Caco-2 (cell line): ENCODE results near the gene NDUFS4. TPM values are rescaled to one million over a fixed set of nuclear protein-coding genes. Genes with fewer than 3 reads are reported as not detected.
"Not testable (repeated sequence)": the region's sequence is repeated elsewhere in the genome, so short reads cannot be mapped to it uniquely, and the experiment has no call there.

Source experiments
- BruUV-seq: library from RNA; stranded (reverse); fragments of 400-500 nt; replicated peaks from 2 replicates; lab custom pipeline; 2021; lab: Mats Ljungman, UMichigan
- CTCF ChIA-PET: fragments of 300-600 bp; sonication (Branson Sonifier 250); formaldehyde crosslinking; loops from one replicate; lab custom pipeline; 2022; ENCODE audit warnings: antibody characterized with exemption; lab: Charles Lee
- POLR2A ChIA-PET: fragments of 300-600 bp; sonication (Branson Sonifier 250); formaldehyde crosslinking; loops from one replicate; lab custom pipeline; 2022; ENCODE audit warnings: antibody characterized with exemption; lab: Charles Lee
- DNase-seq, 2 experiments: peaks; one replicate each; pipeline versions ENCODE4 v3.0.0 to v3.0.0-alpha.2; 2020 to 2022
- H3K27me3 ChIP-seq: replicated peaks from 2 replicates; pipeline ENCODE4 v1.6.0; 2011; ENCODE audit warnings: low read length; ENCODE audit not compliant: control insufficient read depth, insufficient read depth
- H3K36me3 ChIP-seq: 2 replicates; pipeline ENCODE4 v1.5.1; 2011; ENCODE audit warnings: low read length; ENCODE audit not compliant: control insufficient read depth, insufficient read depth
- H3K4me1 ChIP-seq: fragments of 250-450 bp; sonication (Bioruptor Pico); 2 replicates; pipeline ENCODE4 v1.5.1; 2020; ENCODE audit warnings: mild to moderate bottlenecking
- H3K4me3 ChIP-seq: 2 replicates; pipeline ENCODE4 v1.5.1; 2011; ENCODE audit warnings: low read depth, mild to moderate bottlenecking, control low read depth, low read length
- H3K9me3 ChIP-seq: fragments of 250-450 bp; sonication (Bioruptor Pico); 2 replicates; pipeline ENCODE4 v1.5.1; 2020; ENCODE audit warnings: mild to moderate bottlenecking, moderate library complexity
- H3K27ac Mint-ChIP-seq: one replicate; pipeline ENCODE4 v1.8.0; 2022; ENCODE audit warnings: mixed read lengths; ENCODE audit not compliant: unreplicated experiment
- H3K27me3 Mint-ChIP-seq: one replicate; pipeline ENCODE4 v1.8.0; 2022; ENCODE audit warnings: mixed read lengths; ENCODE audit not compliant: insufficient read depth, unreplicated experiment
- H3K36me3 Mint-ChIP-seq: one replicate; pipeline ENCODE4 v1.8.0; 2022; ENCODE audit warnings: mild to moderate bottlenecking, mixed read lengths; ENCODE audit not compliant: insufficient read depth, unreplicated experiment
- H3K4me1 Mint-ChIP-seq: one replicate; pipeline ENCODE4 v1.8.0; 2022; ENCODE audit warnings: low read depth, mixed read lengths; ENCODE audit not compliant: unreplicated experiment
- H3K4me3 Mint-ChIP-seq: one replicate; pipeline ENCODE4 v1.8.0; 2022; ENCODE audit warnings: mild to moderate bottlenecking, moderate library complexity, mixed read lengths; ENCODE audit not compliant: unreplicated experiment
- H3K9me3 Mint-ChIP-seq: one replicate; pipeline ENCODE4 v1.8.0; 2022; ENCODE audit warnings: mixed read lengths; ENCODE audit not compliant: unreplicated experiment
- intact Hi-C: fragments of 100-400 bp; cut with micrococcal nuclease; formaldehyde crosslinking; loops from one replicate; pipeline ENCODE4 v1.10.0; 2022; ENCODE audit not compliant: unreplicated experiment
- total RNA-seq: library from RNA; stranded (reverse); gene quantifications from 2 replicates; pipeline ENCODE4 v1.2.3, GENCODE V29; 2022
- TF ChIP-seq, protein P1 (sequence below), 2 experiments: fragments of 200-600 bp in 1 of 2; IDR thresholded peaks; 1 replicate in 1 of 2; 2 replicates in 1 of 2; pipeline versions ENCODE4 v1.5.1 to v1.8.0; 2011 to 2022; ENCODE audit warnings: antibody characterized with exemption in 1 of 2, control low read depth in 1 of 2, inconsistent platforms in 1 of 2, low read depth in 1 of 2, low read length in 1 of 2, mild to moderate bottlenecking in 1 of 2, moderate library complexity in 1 of 2; ENCODE audit not compliant: insufficient read depth in 1 of 2, severe bottlenecking in 1 of 2, unreplicated experiment in 1 of 2

The NDUFS4 gene
- total RNA-seq, 1 experiment from 2014 or later, result 103 TPM

- TF ChIP-seq, protein P1, sequence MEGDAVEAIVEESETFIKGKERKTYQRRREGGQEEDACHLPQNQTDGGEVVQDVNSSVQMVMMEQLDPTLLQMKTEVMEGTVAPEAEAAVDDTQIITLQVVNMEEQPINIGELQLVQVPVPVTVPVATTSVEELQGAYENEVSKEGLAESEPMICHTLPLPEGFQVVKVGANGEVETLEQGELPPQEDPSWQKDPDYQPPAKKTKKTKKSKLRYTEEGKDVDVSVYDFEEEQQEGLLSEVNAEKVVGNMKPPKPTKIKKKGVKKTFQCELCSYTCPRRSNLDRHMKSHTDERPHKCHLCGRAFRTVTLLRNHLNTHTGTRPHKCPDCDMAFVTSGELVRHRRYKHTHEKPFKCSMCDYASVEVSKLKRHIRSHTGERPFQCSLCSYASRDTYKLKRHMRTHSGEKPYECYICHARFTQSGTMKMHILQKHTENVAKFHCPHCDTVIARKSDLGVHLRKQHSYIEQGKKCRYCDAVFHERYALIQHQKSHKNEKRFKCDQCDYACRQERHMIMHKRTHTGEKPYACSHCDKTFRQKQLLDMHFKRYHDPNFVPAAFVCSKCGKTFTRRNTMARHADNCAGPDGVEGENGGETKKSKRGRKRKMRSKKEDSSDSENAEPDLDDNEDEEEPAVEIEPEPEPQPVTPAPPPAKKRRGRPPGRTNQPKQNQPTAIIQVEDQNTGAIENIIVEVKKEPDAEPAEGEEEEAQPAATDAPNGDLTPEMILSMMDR (IDR thresholded peaks at IDR 0.05; ENCODE audit: insufficient read depth in 1 of 2, low read depth in 1 of 2, low read length in 1 of 2, severe bottlenecking in 1 of 2, unreplicated experiment in 1 of 2), result no peak
- intact Hi-C loops, result no loop called here
- Histone ChIP-seq H3K4me3 (no peak overlapping the region), H3K27me3 (no peaks in the 10 kb centered on the region), H3K36me3 (no peaks in the 10 kb centered on the region; the same call in 1 of the 2 replicates), H3K4me1 (no peaks in the 10 kb centered on the region), H3K9me3 (peaks cover 2% of the 10 kb centered on the region; the same call in 1 of the 2 replicates)
- ChIA-PET CTCF (no interaction called here), POLR2A (no interaction called here)
- no peak for DNase-seq
- Mint-ChIP-seq H3K4me3 (no peak overlapping the region), H3K27me3 (no peaks in the 10 kb centered on the region), H3K36me3 (peaks cover 11% of the 10 kb centered on the region), H3K27ac (no peak overlapping the region), H3K4me1 (no peaks in the 10 kb centered on the region), H3K9me3 (no peaks in the 10 kb centered on the region)
- BruUV-seq, result no TSS peak
Measured at GRCh38 chr5:53604309-53604708, 43.9 kb downstream of the NDUFS4 start.

DNA sequence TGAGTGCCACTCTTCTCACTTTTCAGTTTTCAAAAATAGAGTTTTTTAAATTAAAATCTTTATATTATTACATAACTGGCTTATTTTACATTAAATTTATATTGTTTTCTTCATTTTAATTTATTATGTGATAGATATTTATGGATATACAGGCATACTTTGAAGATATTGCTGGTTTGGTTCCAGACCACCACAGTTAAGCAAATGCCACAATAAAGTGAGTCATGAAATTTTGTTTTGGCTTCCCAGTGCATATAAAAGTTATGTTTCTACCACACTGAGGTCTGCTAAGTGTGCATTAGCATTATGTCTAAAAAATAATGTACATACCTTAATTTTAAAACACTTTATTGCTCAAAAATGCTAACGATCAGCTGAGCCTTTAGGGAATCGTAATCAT is 47.4 kb downstream of the NDUFS4 start:
- Mint-ChIP-seq H3K4me1 (no peaks in the 10 kb centered on the region), H3K4me3 (no peak overlapping the region), H3K27me3 (no peaks in the 10 kb centered on the region), H3K36me3 (peaks cover 11% of the 10 kb centered on the region), H3K9me3 (no peaks in the 10 kb centered on the region), H3K27ac (no peak overlapping the region)
- no TSS peak for BruUV-seq
- Histone ChIP-seq H3K36me3 (no peaks in the 10 kb centered on the region; the same call in 1 of the 2 replicates), H3K4me3 (no peak overlapping the region), H3K9me3 (no peaks in the 10 kb centered on the region), H3K27me3 (no peaks in the 10 kb centered on the region), H3K4me1 (no peaks in the 10 kb centered on the region)
- intact Hi-C loops, result no loop called here
- ChIA-PET CTCF (no interaction called here), POLR2A (no interaction called here)
- TF ChIP-seq, protein P1 (IDR thresholded peaks at IDR 0.05; ENCODE audit: insufficient read depth in 1 of 2, low read depth in 1 of 2, low read length in 1 of 2, severe bottlenecking in 1 of 2, unreplicated experiment in 1 of 2), result no peak
- no peak for DNase-seq

- H3K4me3 ChIP-seq, H3K9me3 Mint-ChIP-seq, H3K4me1 Mint-ChIP-seq, intact Hi-C loops, POLR2A ChIA-PET, BruUV-seq, H3K4me3 Mint-ChIP-seq, H3K27me3 ChIP-seq, DNase-seq, H3K27ac Mint-ChIP-seq, CTCF ChIA-PET, H3K9me3 ChIP-seq, H3K36me3 ChIP-seq, H3K27me3 Mint-ChIP-seq, H3K4me1 ChIP-seq: not testable (repeated sequence)
- H3K36me3 Mint-ChIP-seq, result peaks cover 11% of the 10 kb centered on the region
Measured at GRCh38 chr5:53608897-53609296, 48.5 kb downstream of the NDUFS4 start.

DNA sequence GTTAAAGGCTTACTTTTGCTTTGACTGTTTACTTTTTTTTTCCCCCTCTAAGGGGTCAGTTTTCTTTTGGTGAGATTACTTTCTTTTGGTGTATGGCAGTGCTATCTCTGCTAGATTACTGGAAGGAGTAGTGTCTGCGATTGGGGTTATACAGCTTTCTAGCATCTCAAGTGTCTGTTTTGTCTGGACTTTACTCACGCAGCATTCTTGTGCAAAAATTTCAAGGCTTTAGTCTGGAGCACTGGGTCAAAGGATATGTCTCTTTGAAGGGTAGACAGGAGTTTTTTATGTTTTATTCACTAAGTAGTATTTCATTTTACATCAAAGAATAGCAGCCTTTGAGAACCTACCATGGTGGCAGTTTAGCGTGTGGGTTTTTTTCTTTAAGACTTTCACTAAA is 52.6 kb downstream of the NDUFS4 start:
- no peak overlapping the region for H3K27ac Mint-ChIP-seq
- no peaks in the 10 kb centered on the region for H3K4me1 Mint-ChIP-seq
- TF ChIP-seq, protein P1 (IDR thresholded peaks at IDR 0.05; ENCODE audit: insufficient read depth in 1 of 2, low read depth in 1 of 2, low read length in 1 of 2, severe bottlenecking in 1 of 2, unreplicated experiment in 1 of 2), result no peak
- no peaks in the 10 kb centered on the region for H3K36me3 ChIP-seq
- no TSS peak for BruUV-seq
- POLR2A ChIA-PET, result no interaction called here
- no peaks in the 10 kb centered on the region for H3K27me3 ChIP-seq
- H3K4me3 Mint-ChIP-seq, result no peak overlapping the region
- no peaks in the 10 kb centered on the region for H3K9me3 ChIP-seq
- no peaks in the 10 kb centered on the region for H3K9me3 Mint-ChIP-seq
- no peak for DNase-seq
- H3K36me3 Mint-ChIP-seq, result no peaks in the 10 kb centered on the region
- H3K27me3 Mint-ChIP-seq, result no peaks in the 10 kb centered on the region
- H3K4me1 ChIP-seq, result no peaks in the 10 kb centered on the region
- CTCF ChIA-PET, result no interaction called here
- intact Hi-C loops, result no loop called here
- no peak overlapping the region for H3K4me3 ChIP-seq
